WI38 (cell line): Measurements from ENCODE around the gene GNL3L.

Source experiments
- H3K4me3 ChIP-seq: 2 replicates; pipeline ENCODE4 v1.5.1; 2011; ENCODE audit warnings: low read depth, mild to moderate bottlenecking, control low read depth, low read length
- CTCF ChIP-seq: IDR thresholded peaks from 2 replicates; pipeline ENCODE4 v1.5.1; 2012; ENCODE audit warnings: low read depth, mild to moderate bottlenecking, control low read depth, low read length

Gene GNL3L

GRCh38 chrX:54494989-54495813 lies 34.8 kb upstream of the GNL3L start:
- peak overlapping the region; percentile 67 for H3K4me3 ChIP-seq
- TF ChIP-seq CTCF, result no peak

- no peak for TF ChIP-seq CTCF
- peak within 1 kb of the TSS; percentile 67 for H3K4me3 ChIP-seq
These were observed 34.1 kb upstream of the GNL3L start, which contains the start of gene FGD1 for GRCh38 chrX:54495814-54496516. Gene FGD1, minus strand, starts transcription at chrX:54496234. Its CDS starts 802 bp downstream, at chrX:54495432.

- no peak for TF ChIP-seq CTCF
- H3K4me3 ChIP-seq, result peak overlapping the region; percentile 67; the same call in 1 of the 2 replicates
These were observed 33.5 kb upstream of the GNL3L start for GRCh38 chrX:54496517-54496852.

- TF ChIP-seq CTCF, result no peak
- no peak overlapping the region for H3K4me3 ChIP-seq
These were observed 33.1 kb upstream of the GNL3L start for GRCh38 chrX:54496936-54497335.

GRCh38 chrX:54509400-54509799 lies 20.6 kb upstream of the GNL3L start:
- TF ChIP-seq CTCF, result no peak
- no peak overlapping the region for H3K4me3 ChIP-seq

- H3K4me3 ChIP-seq, result peak overlapping the region; percentile 58; the same call in 1 of the 2 replicates
- TF ChIP-seq CTCF, result no peak
These were observed 868 bp upstream of the GNL3L start for GRCh38 chrX:54529151-54529550.

GRCh38 chrX:54530357-54530900 lies 410 bp downstream of the GNL3L start:
- no peak for TF ChIP-seq CTCF
- H3K4me3 ChIP-seq, result peak overlapping the region; percentile 78
